ENCODE data around the gene ABCC1. TPM values are rescaled to one million over a fixed set of nuclear protein-coding genes. Genes with fewer than 3 reads are reported as not detected.
A peak's percentile ranks its signal among the peaks of the same experiment; 100 is the strongest.

ABCC1 gene
- total RNA-seq, 1 experiment from 2014 or later = 16.1 TPM

GRCh38 chr16:16127469-16128116 lies 178.2 kb downstream of the ABCC1 start:
- Histone ChIP-seq H3K4me1 (ENCODE audit: insufficient read depth, low read length) (no peaks in the 10 kb centered on the region), H3K4me3 (ENCODE audit: low read length) (no peak overlapping the region), H3F3A (ENCODE audit: low read length, unreplicated experiment) (no peaks in the 10 kb centered on the region), H3K27me3 (ENCODE audit: low read length) (no peaks in the 10 kb centered on the region), H4K20me1 (ENCODE audit: low read length) (no peaks in the 10 kb centered on the region), H2AFZ (ENCODE audit: low read length) (no peak overlapping the region), H3K9me2 (replicated peaks; ENCODE audit: low read length) (no peaks in the 10 kb centered on the region), H3K4me2 (ENCODE audit: low read length) (no peak overlapping the region), H3K9me3 (ENCODE audit: low read length) (no peaks in the 10 kb centered on the region), H3K27ac (ENCODE audit: low read length) (no peak overlapping the region), H3K79me2 (ENCODE audit: low read length) (no peaks in the 10 kb centered on the region), H3K36me3 (ENCODE audit: low read depth, low read length) (peaks cover 8% of the 10 kb centered on the region; the same call in 1 of the 2 replicates), H3K9ac (ENCODE audit: low read length) (no peak overlapping the region)
- intact Hi-C loops (cut with micrococcal nuclease) = loop anchor here (1.0 to 5.0 kb wide), 3 partner anchors 252 to 361 kb away; no protein-coding TSS in a partner anchor
- no TSS peak for BruUV-seq (replicated peaks)
- CTCF ChIA-PET = interaction anchor here (0.6 kb wide), 1 partner anchor 138 kb away, joined by 4 read pairs; no protein-coding TSS in a partner anchor
- ATAC-seq (peak; percentile 76), DNase-seq (peak; percentile 74)
- POLR2A ChIA-PET (ENCODE audit: unreplicated experiment) = no interaction called here
- TF ChIP-seq EZH2 (IDR thresholded peaks at IDR 0.05; ENCODE audit: low read length, unreplicated experiment) = no peak
- TF ChIP-seq CTCF (conservative IDR thresholded peaks at IDR 0.05; ENCODE audit: low read depth, low read length) = peak; percentile 73

- Histone ChIP-seq H3F3A (ENCODE audit: low read length, unreplicated experiment) (no peaks in the 10 kb centered on the region), H3K4me2 (ENCODE audit: low read length) (no peak overlapping the region), H3K79me2 (ENCODE audit: low read length) (no peaks in the 10 kb centered on the region), H3K36me3 (ENCODE audit: low read depth, low read length) (no peaks in the 10 kb centered on the region), H3K4me3 (ENCODE audit: low read length) (no peak overlapping the region), H3K9ac (ENCODE audit: low read length) (no peak overlapping the region), H3K27ac (ENCODE audit: low read length) (no peak overlapping the region), H2AFZ (ENCODE audit: low read length) (no peak overlapping the region), H3K9me3 (ENCODE audit: low read length) (no peaks in the 10 kb centered on the region), H3K27me3 (ENCODE audit: low read length) (no peaks in the 10 kb centered on the region), H4K20me1 (ENCODE audit: low read length) (no peaks in the 10 kb centered on the region), H3K4me1 (ENCODE audit: insufficient read depth, low read length) (no peaks in the 10 kb centered on the region), H3K9me2 (replicated peaks; ENCODE audit: low read length) (no peaks in the 10 kb centered on the region)
- BruUV-seq (replicated peaks) = no TSS peak
- CTCF ChIA-PET = no interaction called here
- intact Hi-C loops (cut with micrococcal nuclease) = no loop called here
- POLR2A ChIA-PET (ENCODE audit: unreplicated experiment) = no interaction called here
- no peak for ATAC-seq
- no peak for TF ChIP-seq EZH2phosphoT487 (IDR thresholded peaks at IDR 0.05; ENCODE audit: borderline replicate concordance, low read length)
- DNase-seq = no peak
Observed at GRCh38 chr16:16131204-16131603, 181.8 kb downstream of the ABCC1 start.

GRCh38 chr16:16131659-16132058 lies 182.2 kb downstream of the ABCC1 start:
- POLR2A ChIA-PET (ENCODE audit: unreplicated experiment) = no interaction called here
- no peaks in the 10 kb centered on the region for H3K27me3 ChIP-seq (ENCODE audit: low read length)
- no peak overlapping the region for H3K9ac ChIP-seq (ENCODE audit: low read length)
- no peaks in the 10 kb centered on the region for H4K20me1 ChIP-seq (ENCODE audit: low read length)
- CTCF ChIA-PET = no interaction called here
- H3K4me1 ChIP-seq (ENCODE audit: insufficient read depth, low read length) = no peaks in the 10 kb centered on the region
- no peak for ATAC-seq
- DNase-seq = no peak
- TF ChIP-seq EZH2 (IDR thresholded peaks at IDR 0.05; ENCODE audit: low read length, unreplicated experiment) = no peak
- TF ChIP-seq EZH2phosphoT487 (IDR thresholded peaks at IDR 0.05; ENCODE audit: borderline replicate concordance, low read length) = no peak
- TF ChIP-seq CTCF (conservative IDR thresholded peaks at IDR 0.05; ENCODE audit: low read depth, low read length) = no peak
- no peaks in the 10 kb centered on the region for H3F3A ChIP-seq (ENCODE audit: low read length, unreplicated experiment)
- intact Hi-C loops (cut with micrococcal nuclease) = no loop called here
- no peaks in the 10 kb centered on the region for H3K9me3 ChIP-seq (ENCODE audit: low read length)
- no peaks in the 10 kb centered on the region for H3K9me2 ChIP-seq (replicated peaks; ENCODE audit: low read length)
- no peak overlapping the region for H3K4me3 ChIP-seq (ENCODE audit: low read length)
- no TSS peak for BruUV-seq (replicated peaks)
- H3K36me3 ChIP-seq (ENCODE audit: low read depth, low read length) = no peaks in the 10 kb centered on the region
- no peak overlapping the region for H3K27ac ChIP-seq (ENCODE audit: low read length)
- H2AFZ ChIP-seq (ENCODE audit: low read length) = no peak overlapping the region
- no peaks in the 10 kb centered on the region for H3K79me2 ChIP-seq (ENCODE audit: low read length)
- no peak overlapping the region for H3K4me2 ChIP-seq (ENCODE audit: low read length)

Data from PC-3 (cell line).